ENCODE data around the gene TNRC6C.
"Not testable (repeated sequence)": the region's sequence is repeated elsewhere in the genome, so short reads cannot be mapped to it uniquely, and the experiment has no call there.

The TNRC6C gene

GRCh38 chr17:77972271-77972670 is 13.8 kb downstream of the TNRC6C start:
- not testable (repeated sequence) for H3K9me3 ChIP-seq (ENCODE audit: control insufficient read depth, insufficient read depth, low read depth, low read length); H3K27ac ChIP-seq (ENCODE audit: extremely low read depth, low read depth, low read length); H3K36me3 ChIP-seq (ENCODE audit: control insufficient read depth in 2 of 2, insufficient read depth in 1 of 2, low read length in 2 of 2); H3K4me3 ChIP-seq (ENCODE audit: low read depth, low read length); H3K4me1 ChIP-seq (ENCODE audit: control insufficient read depth, insufficient read depth, low read length)
- ChIA-PET POLR2A (interaction anchor here (5.4 kb wide), 1 partner anchor 14 kb away, joined by 44 read pairs; the partner anchor contains the start of gene TNRC6C), CTCF (interaction anchor here (0.6 to 2.1 kb wide), 15 partner anchors 8 to 466 kb away, joined by 3 to 11 read pairs (median 4); no protein-coding TSS in a partner anchor)
- peak; percentile 61 for TF ChIP-seq CTCF (tag by site-specific recombination; IDR thresholded peaks at IDR 0.05)

GRCh38 chr17:77973953-77974352 is 15.4 kb downstream of the TNRC6C start:
- POLR2A ChIA-PET = interaction anchor here (1.8 kb wide), 1 partner anchor 16 kb away, joined by 11 read pairs; the partner anchor contains the start of gene TNRC6C
- Histone ChIP-seq H3K36me3 (ENCODE audit: control insufficient read depth in 2 of 2, insufficient read depth in 1 of 2, low read length in 2 of 2) (no peaks in the 10 kb centered on the region), H3K9me3 (ENCODE audit: control insufficient read depth, insufficient read depth, low read depth, low read length) (no peaks in the 10 kb centered on the region), H3K4me3 (ENCODE audit: low read depth, low read length) (no peak overlapping the region), H3K4me1 (ENCODE audit: control insufficient read depth, insufficient read depth, low read length) (no peaks in the 10 kb centered on the region; the same call in 1 of the 2 replicates), H3K27ac (ENCODE audit: extremely low read depth, low read depth, low read length) (no peak overlapping the region)
- CTCF ChIA-PET = interaction anchor here (1.0 to 2.1 kb wide), 3 partner anchors 9 to 39 kb away, joined by 3 to 11 read pairs (median 6); partner anchors contain the start of gene TNRC6C
- no peak for TF ChIP-seq PRDM1 (tag by site-specific recombination; IDR thresholded peaks at IDR 0.05)
- TF ChIP-seq ZNF398 (tag by site-specific recombination; IDR thresholded peaks at IDR 0.05) = no peak
- TF ChIP-seq ZNF175 (tag by site-specific recombination; IDR thresholded peaks at IDR 0.05) = no peak
- TF ChIP-seq ZNF776 (tag by site-specific recombination; IDR thresholded peaks at IDR 0.05; ENCODE audit: borderline replicate concordance) = no peak
- no peak for TF ChIP-seq ZBTB44 (tag by site-specific recombination; IDR thresholded peaks at IDR 0.05)
- TF ChIP-seq ZNF529 (tag by site-specific recombination; IDR thresholded peaks at IDR 0.05; ENCODE audit: insufficient replicate concordance) = no peak
- TF ChIP-seq ZNF488 (tag by site-specific recombination; IDR thresholded peaks at IDR 0.05) = no peak
- TF ChIP-seq SP3 (tag by site-specific recombination; IDR thresholded peaks at IDR 0.05) = no peak
- TF ChIP-seq ZNF114 (tag by site-specific recombination; IDR thresholded peaks at IDR 0.05) = no peak
- no peak for TF ChIP-seq ZNF341 (tag by site-specific recombination; IDR thresholded peaks at IDR 0.05; ENCODE audit: low read depth)
- no peak for TF ChIP-seq GLI2 (tag by site-specific recombination; IDR thresholded peaks at IDR 0.05; ENCODE audit: borderline replicate concordance, low read depth)
- no peak for TF ChIP-seq ZNF157 (tag by site-specific recombination; IDR thresholded peaks at IDR 0.05)
- TF ChIP-seq SETDB1 (IDR thresholded peaks at IDR 0.05; ENCODE audit: insufficient read length, low read length) = no peak
- no peak for TF ChIP-seq PRDM10 (tag by site-specific recombination; IDR thresholded peaks at IDR 0.05)
- no peak for TF ChIP-seq INSM2 (tag by site-specific recombination; IDR thresholded peaks at IDR 0.05)
- no peak for TF ChIP-seq ZNF843 (tag by site-specific recombination; IDR thresholded peaks at IDR 0.05)
- no peak for TF ChIP-seq TRIM28 (IDR thresholded peaks at IDR 0.05; ENCODE audit: borderline replicate concordance, low read length)
- no peak for TF ChIP-seq ZNF214 (tag by site-specific recombination; IDR thresholded peaks at IDR 0.05; ENCODE audit: borderline replicate concordance)

All from HEK293 (cell line).